Measurements from ENCODE around the gene OR10H1.

Gene OR10H1

GRCh38 chr19:15758379-15758778 is 57.1 kb downstream of the OR10H1 start:
- no peak overlapping the region for H3K4me3 ChIP-seq (ENCODE audit: severe bottlenecking)
- H3K36me3 ChIP-seq (ENCODE audit: low read depth): no peaks in the 10 kb centered on the region
- no peaks in the 10 kb centered on the region for H3K4me1 ChIP-seq (ENCODE audit: insufficient read depth, poor library complexity, severe bottlenecking)
- ATAC-seq (ENCODE audit: low read depth) (no peak), DNase-seq (ENCODE audit: low spot score) (no peak)
- peaks cover 32% of the 10 kb centered on the region for H3K27me3 ChIP-seq (ENCODE audit: insufficient read depth, poor library complexity, severe bottlenecking)
- no peak for TF ChIP-seq CTCF (IDR thresholded peaks at IDR 0.05; ENCODE audit: poor library complexity, severe bottlenecking)
- no peak overlapping the region for H3K27ac ChIP-seq (ENCODE audit: poor library complexity, severe bottlenecking)
- no peaks in the 10 kb centered on the region for H3K9me3 ChIP-seq (ENCODE audit: severe bottlenecking)
